OCI-LY3 (cell line): ENCODE data around the gene RPGR.

Experiments
- H2AFZ ChIP-seq: fragments of 200-600, 300-600 bp; shearing (Covaris generic); 2 replicates; pipeline ENCODE4 v1.6.0; 2014; ENCODE audit warnings: antibody characterized with exemption, low read depth, low read length
- H3K27ac ChIP-seq: fragments of 200-600, 300-600 bp; sonication (generic); 2 replicates; pipeline ENCODE4 v1.5.1; 2014; ENCODE audit warnings: mild to moderate bottlenecking, low read length, moderate library complexity, mixed read lengths
- H3K27me3 ChIP-seq: fragments of 200-600, 300-600 bp; sonication (generic); 2 replicates; pipeline ENCODE4 v1.6.1; 2014; ENCODE audit warnings: low read depth, low read length, mixed read lengths
- H3K36me3 ChIP-seq: fragments of 200-600, 300-600 bp; sonication (generic); replicated peaks from 2 replicates; pipeline ENCODE3; 2014; ENCODE audit warnings: low read depth, low read length, mixed read lengths
- H3K4me1 ChIP-seq: fragments of 300-600, 200-600 bp; sonication (generic); 2 replicates; pipeline ENCODE4 v1.6.1; 2014; ENCODE audit warnings: low read length, mixed read lengths
- H3K4me2 ChIP-seq: fragments of 200-600, 300-600 bp; sonication (generic); 2 replicates; pipeline ENCODE4 v1.6.1; 2014; ENCODE audit warnings: low read length, mixed read lengths
- H3K4me3 ChIP-seq: fragments of 300-600, 200-600 bp; sonication (generic); 2 replicates; pipeline ENCODE4 v1.5.1; 2014; ENCODE audit warnings: antibody characterized with exemption, mild to moderate bottlenecking, low read length, moderate library complexity
- H3K79me2 ChIP-seq: fragments of 300-600, 200-600 bp; shearing (Covaris generic); 2 replicates; pipeline ENCODE4 v1.6.1; 2014; ENCODE audit warnings: mild to moderate bottlenecking, low read length, mixed read lengths
- H3K9ac ChIP-seq: fragments of 300-600, 200-600 bp; shearing (Covaris generic); 2 replicates; pipeline ENCODE4 v1.6.0; 2014; ENCODE audit warnings: mild to moderate bottlenecking, low read length, moderate library complexity
- H3K9me3 ChIP-seq: fragments of 200-600, 300-600 bp; shearing (Covaris generic); 2 replicates; pipeline ENCODE4 v1.6.1; 2014; ENCODE audit warnings: low read length, mixed read lengths; ENCODE audit not compliant: insufficient read depth
- H4K20me1 ChIP-seq: fragments of 200-600, 300-600 bp; sonication (generic); 2 replicates; pipeline ENCODE4 v1.6.1; 2016; ENCODE audit warnings: low read length, mixed read lengths; ENCODE audit not compliant: insufficient read depth
- CTCF ChIP-seq: fragments of 200-600, 300-600 bp; sonication (generic); IDR thresholded peaks from 2 replicates; pipeline ENCODE4 v1.5.1; 2014; ENCODE audit warnings: antibody characterized with exemption, low read length, low read depth
- EZH2phosphoT487 ChIP-seq: fragments of 200-600 bp; shearing (Covaris generic); IDR thresholded peaks from 2 replicates; pipeline ENCODE4 v1.6.1; 2018; ENCODE audit warnings: antibody characterized with exemption, mixed run types, low read depth

The RPGR gene

DNA sequence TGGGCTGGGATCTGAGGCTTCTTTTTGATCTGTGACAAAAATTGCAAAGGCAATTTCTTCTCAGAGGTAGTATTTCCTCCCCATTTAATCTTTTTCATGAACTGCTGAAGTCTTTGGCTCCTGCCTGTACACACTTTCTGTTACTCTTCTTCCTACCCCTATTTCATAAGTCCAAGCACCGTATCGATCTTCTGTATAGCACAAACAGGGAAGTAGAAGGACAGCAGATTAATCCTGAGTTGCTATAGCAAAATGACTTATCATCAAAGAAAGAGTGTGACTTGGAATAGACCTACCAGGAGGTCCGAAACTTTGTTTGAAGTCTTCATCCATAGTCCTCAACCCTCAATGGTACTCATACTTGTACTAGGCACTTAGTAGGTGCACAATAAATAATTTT is 47.1 kb upstream of the RPGR start:
- H3K36me3 ChIP-seq: no peaks in the 10 kb centered on the region
- TF ChIP-seq CTCF: no peak
- TF ChIP-seq EZH2phosphoT487: no peak
- no peaks in the 10 kb centered on the region for H4K20me1 ChIP-seq
- H3K4me3 ChIP-seq: no peak overlapping the region
- H3K79me2 ChIP-seq: no peaks in the 10 kb centered on the region
- H3K27me3 ChIP-seq: no peaks in the 10 kb centered on the region
- H2AFZ ChIP-seq: no peak overlapping the region
- H3K9me3 ChIP-seq: no peaks in the 10 kb centered on the region
- no peak overlapping the region for H3K9ac ChIP-seq
- no peak overlapping the region for H3K27ac ChIP-seq
- H3K4me1 ChIP-seq: no peaks in the 10 kb centered on the region
- H3K4me2 ChIP-seq: no peak overlapping the region

DNA sequence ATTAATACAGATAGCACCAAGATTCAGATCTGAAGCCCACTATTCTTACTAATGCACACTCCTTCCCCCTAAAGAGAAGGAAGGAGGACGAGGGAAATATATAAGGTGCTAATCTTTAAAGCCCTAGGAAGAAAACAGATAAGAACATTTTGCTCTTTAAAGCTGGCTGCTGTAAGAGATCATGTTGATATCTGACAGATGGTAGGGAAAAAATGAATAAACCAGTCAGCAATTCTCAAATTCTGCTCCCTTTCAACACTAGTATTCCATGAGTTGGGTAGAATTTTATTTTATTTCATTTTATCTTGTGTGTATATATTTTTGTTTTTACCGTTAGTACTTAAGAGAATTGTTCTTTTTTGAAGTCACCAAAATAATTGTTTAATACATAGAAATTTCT is 44.3 kb upstream of the RPGR start:
- Histone ChIP-seq H4K20me1 (no peaks in the 10 kb centered on the region), H3K4me1 (no peaks in the 10 kb centered on the region), H2AFZ (no peak overlapping the region), H3K79me2 (no peaks in the 10 kb centered on the region), H3K36me3 (no peaks in the 10 kb centered on the region), H3K9ac (no peak overlapping the region), H3K4me2 (no peak overlapping the region), H3K27ac (no peak overlapping the region), H3K4me3 (no peak overlapping the region), H3K27me3 (no peaks in the 10 kb centered on the region), H3K9me3 (no peaks in the 10 kb centered on the region)
- TF ChIP-seq EZH2phosphoT487 (no peak), CTCF (no peak)

DNA sequence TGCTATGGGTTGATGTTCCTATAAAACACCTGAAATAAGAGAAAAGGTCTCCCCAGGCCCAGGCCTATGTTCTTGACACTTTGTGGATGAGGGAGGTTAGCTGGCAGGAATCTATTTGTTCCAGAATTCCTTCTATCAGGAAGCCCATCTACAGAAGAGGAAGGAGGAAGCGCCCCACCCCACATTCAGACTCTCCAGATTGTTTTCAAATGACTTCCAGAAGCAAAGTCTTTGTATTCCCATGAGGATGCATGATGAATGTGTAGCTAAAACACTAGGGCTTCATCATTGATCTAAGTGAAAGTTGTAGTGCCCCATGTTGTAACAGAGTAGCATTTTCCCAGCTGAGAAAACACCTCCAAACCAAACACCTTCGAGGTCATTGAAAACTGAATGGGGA is 41.5 kb upstream of the RPGR start:
- Histone ChIP-seq H2AFZ (no peak overlapping the region), H3K27me3 (no peaks in the 10 kb centered on the region), H3K79me2 (no peaks in the 10 kb centered on the region), H4K20me1 (no peaks in the 10 kb centered on the region), H3K9me3 (no peaks in the 10 kb centered on the region), H3K36me3 (no peaks in the 10 kb centered on the region), H3K4me2 (no peak overlapping the region), H3K4me3 (no peak overlapping the region), H3K4me1 (peaks cover 5% of the 10 kb centered on the region; the same call in 1 of the 2 replicates), H3K9ac (no peak overlapping the region), H3K27ac (no peak overlapping the region)
- TF ChIP-seq EZH2phosphoT487 (no peak), CTCF (no peak)

GRCh38 chrX:38365954-38366353 is 38.6 kb upstream of the RPGR start:
- Histone ChIP-seq H2AFZ (no peak overlapping the region), H3K79me2 (no peaks in the 10 kb centered on the region), H3K9me3 (no peaks in the 10 kb centered on the region), H3K4me1 (peaks cover 5% of the 10 kb centered on the region; the same call in 1 of the 2 replicates), H3K27me3 (no peaks in the 10 kb centered on the region), H3K9ac (no peak overlapping the region), H3K27ac (no peak overlapping the region), H3K36me3 (no peaks in the 10 kb centered on the region), H4K20me1 (no peaks in the 10 kb centered on the region), H3K4me2 (no peak overlapping the region), H3K4me3 (no peak overlapping the region)
- no peak for TF ChIP-seq EZH2phosphoT487

DNA sequence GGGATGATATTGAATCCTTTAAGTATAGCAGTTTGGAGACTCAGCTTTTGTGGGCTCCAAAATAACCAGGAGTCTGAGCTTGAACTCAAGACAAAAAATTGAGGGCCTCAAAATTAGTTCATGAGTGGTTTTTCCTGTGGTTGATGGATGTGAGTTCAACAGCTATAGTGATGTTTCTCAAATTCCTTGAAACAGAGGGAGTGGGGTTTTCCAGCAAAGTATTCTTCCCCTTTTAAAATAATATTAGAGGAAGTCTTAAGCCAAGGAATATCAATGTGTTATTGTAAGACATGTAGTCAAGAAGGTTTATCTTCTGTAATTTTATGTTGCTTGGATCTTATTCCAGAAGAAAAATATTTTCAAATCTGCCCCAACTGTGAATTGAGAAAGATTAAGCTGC is 35.7 kb upstream of the RPGR start:
- Histone ChIP-seq H3K27me3 (no peaks in the 10 kb centered on the region), H3K4me2 (no peak overlapping the region), H3K4me1 (peaks cover 5% of the 10 kb centered on the region; the same call in 1 of the 2 replicates), H3K9me3 (no peaks in the 10 kb centered on the region), H3K36me3 (no peaks in the 10 kb centered on the region), H2AFZ (no peak overlapping the region), H3K4me3 (no peak overlapping the region), H3K9ac (no peak overlapping the region), H3K79me2 (no peaks in the 10 kb centered on the region), H4K20me1 (no peaks in the 10 kb centered on the region), H3K27ac (no peak overlapping the region)
- TF ChIP-seq CTCF (no peak), EZH2phosphoT487 (no peak)
